Measurements from ENCODE around the gene INO80. TPM values are rescaled to one million over a fixed set of nuclear protein-coding genes. Genes with fewer than 3 reads are reported as not detected.

INO80 gene
- total and polyA plus RNA-seq, 2 donors (not counting 1 experiment from before 2014, with no cell fraction given): 16.3 to 55.7 TPM

GRCh38 chr15:41121951-41122350 lies 5.9 kb upstream of the INO80 start:
- no peak overlapping the region for H2AFZ ChIP-seq (ENCODE audit: insufficient read depth, low read depth, low read length, poor library complexity, severe bottlenecking)
- no peak overlapping the region for H3K4me2 ChIP-seq (replicated peaks; ENCODE audit: low read depth, low read length, poor library complexity, severe bottlenecking)
- DNase-seq (no peak), ATAC-seq (ENCODE audit: low read depth) (no peak)
- Mint-ChIP-seq H3K4me1 (no peaks in the 10 kb centered on the region), H3K9me3 (ENCODE audit: insufficient read depth) (no peaks in the 10 kb centered on the region), H3K27me3 (peaks cover 12% of the 10 kb centered on the region), H3K27ac (no peak overlapping the region), H3K4me3 (no peak overlapping the region)
- no peak for TF ChIP-seq CTCF (IDR thresholded peaks at IDR 0.05)
- TF ChIP-seq EZH2 (IDR thresholded peaks at IDR 0.05; ENCODE audit: borderline replicate concordance, insufficient read depth, low read depth, low read length, poor library complexity, severe bottlenecking): no peak
- no peaks in the 10 kb centered on the region for H3K79me2 ChIP-seq (ENCODE audit: control insufficient read depth, insufficient read depth, low read length)
- H3K9ac ChIP-seq (ENCODE audit: low read length): no peak overlapping the region
- 84% methylated on average over 3 of the region's 5 CpGs for WGBS (ENCODE audit: insufficient coverage)
- no peaks in the 10 kb centered on the region for H4K20me1 ChIP-seq (ENCODE audit: control insufficient read depth, insufficient read depth, low read length, poor library complexity, severe bottlenecking)
- CTCF ChIA-PET: no interaction called here
- no peak overlapping the region for H3K27ac ChIP-seq (ENCODE audit: low read length in 2 of 2)
- POLR2A ChIA-PET: interaction anchor here (0.6 kb wide), 2 partner anchors 243 to 559 kb away, joined by 3 read pairs; no protein-coding TSS in a partner anchor
- H3K27me3 ChIP-seq (replicated peaks in 1 of 4; ENCODE audit: control extremely low read depth in 1 of 4, control insufficient read depth in 3 of 4, insufficient read depth in 4 of 4, low read length in 3 of 4): no peaks in the 10 kb centered on the region
- H3K4me1 ChIP-seq (ENCODE audit: control insufficient read depth in 2 of 2, insufficient read depth in 2 of 2, low read length in 2 of 2): peaks cover 2 to 5% of the 10 kb centered on the region in 2 donors
- H3K36me3 ChIP-seq (replicated peaks in 1 of 2; ENCODE audit: control extremely low read depth in 1 of 2, control insufficient read depth in 1 of 2, extremely low read depth in 1 of 2, insufficient read depth in 2 of 2, low read length in 1 of 2): no peaks in the 10 kb centered on the region
- no peaks in the 10 kb centered on the region for H3K9me3 ChIP-seq (ENCODE audit: control extremely low read depth in 1 of 3, control insufficient read depth in 2 of 3, insufficient read depth in 1 of 3, low read length in 2 of 3)
- intact Hi-C loops (cut with micrococcal nuclease): no loop called here
- no peak overlapping the region for H3K4me3 ChIP-seq (ENCODE audit: control extremely low read depth in 1 of 5, extremely low read depth in 1 of 5, insufficient read depth in 1 of 5, low read depth in 2 of 5, low read length in 4 of 5)

GRCh38 chr15:41116962-41117252 lies 827 bp upstream of the INO80 start:
- H3K9ac ChIP-seq (ENCODE audit: low read length): peak overlapping the region; percentile 81
- peak overlapping the region; percentile 73 to 92 (median 80) for H3K4me3 ChIP-seq (ENCODE audit: control extremely low read depth in 1 of 5, extremely low read depth in 1 of 5, insufficient read depth in 1 of 5, low read depth in 2 of 5, low read length in 4 of 5)
- peaks cover 33% of the 10 kb centered on the region for H3K79me2 ChIP-seq (ENCODE audit: control insufficient read depth, insufficient read depth, low read length)
- POLR2A ChIA-PET: interaction anchor here (1.0 to 1.8 kb wide), 3 partner anchors 164 to 216 kb away, joined by 3 to 13 read pairs (median 5); partner anchors contain the start of genes CHAC1, NUSAP1 and OIP5
- DNase-seq: no peak
- no peaks in the 10 kb centered on the region for H4K20me1 ChIP-seq (ENCODE audit: control insufficient read depth, insufficient read depth, low read length, poor library complexity, severe bottlenecking)
- H3K27ac ChIP-seq (ENCODE audit: low read length in 2 of 2): peak overlapping the region; percentile 93
- H3K4me3 Mint-ChIP-seq: peak overlapping the region; percentile 100
- H3K27ac Mint-ChIP-seq: peak overlapping the region; percentile 100
- H3K27me3 ChIP-seq (replicated peaks in 1 of 4; ENCODE audit: control extremely low read depth in 1 of 4, control insufficient read depth in 3 of 4, insufficient read depth in 4 of 4, low read length in 3 of 4): no peaks in the 10 kb centered on the region
- H3K9me3 ChIP-seq (ENCODE audit: control extremely low read depth in 1 of 3, control insufficient read depth in 2 of 3, insufficient read depth in 1 of 3, low read length in 2 of 3): no peaks in the 10 kb centered on the region
- no peak for ATAC-seq (ENCODE audit: low read depth)
- H3K36me3 ChIP-seq (replicated peaks in 1 of 2; ENCODE audit: control extremely low read depth in 1 of 2, control insufficient read depth in 1 of 2, extremely low read depth in 1 of 2, insufficient read depth in 2 of 2, low read length in 1 of 2): no peaks in the 10 kb centered on the region
- H2AFZ ChIP-seq (ENCODE audit: insufficient read depth, low read depth, low read length, poor library complexity, severe bottlenecking): peak overlapping the region; percentile 90
- 81% methylated on average over 3 of the region's 6 CpGs for WGBS (ENCODE audit: insufficient coverage)
- H3K4me2 ChIP-seq (replicated peaks; ENCODE audit: low read depth, low read length, poor library complexity, severe bottlenecking): peak overlapping the region; percentile 71
- peaks cover 16 to 17% of the 10 kb centered on the region in 2 donors for H3K4me1 ChIP-seq (ENCODE audit: control insufficient read depth in 2 of 2, insufficient read depth in 2 of 2, low read length in 2 of 2)
- CTCF ChIA-PET: interaction anchor here (1.0 to 1.4 kb wide), 2 partner anchors 211 to 259 kb away, joined by 4 read pairs; no protein-coding TSS in a partner anchor
- no peaks in the 10 kb centered on the region for H3K27me3 Mint-ChIP-seq
- no peaks in the 10 kb centered on the region for H3K9me3 Mint-ChIP-seq (ENCODE audit: insufficient read depth)
- TF ChIP-seq CTCF (IDR thresholded peaks at IDR 0.05): no peak
- TF ChIP-seq EZH2 (IDR thresholded peaks at IDR 0.05; ENCODE audit: borderline replicate concordance, insufficient read depth, low read depth, low read length, poor library complexity, severe bottlenecking): no peak
- H3K4me1 Mint-ChIP-seq: peaks cover 26% of the 10 kb centered on the region
- intact Hi-C loops (cut with micrococcal nuclease): loop anchor here (1.0 to 10.0 kb wide), 9 partner anchors 30 to 1460 kb away; partner anchors contain the start of genes CCDC32, CHAC1, KNL1 and MAPKBP1

Data from B cell (primary cell).